Breast epithelium (tissue), 4 donors: ENCODE results near the gene GPR39. TPM values are rescaled to one million over a fixed set of nuclear protein-coding genes. Genes with fewer than 3 reads are reported as not detected.

Experiments used
- DNase-seq, 2 donors: peaks; one replicate each; pipeline ENCODE4 v3.0.0-alpha.2; 2019; ENCODE audit warnings: low spot score in 2 of 2
- H3K27ac ChIP-seq, 2 donors: fragments of 200-600 bp; sonication (generic) in 1 of 2; one replicate each; pipeline ENCODE4 v1.5.1; 2016 to 2019; ENCODE audit warnings: mild to moderate bottlenecking in 1 of 2
- H3K27me3 ChIP-seq, 2 donors: fragments of 200-600 bp; sonication (generic) in 1 of 2; one replicate each; pipeline versions ENCODE4 v1.5.1 to v1.6.0; 2017 to 2019; ENCODE audit warnings: control low read depth in 1 of 2, mild to moderate bottlenecking in 1 of 2
- H3K36me3 ChIP-seq: fragments of 200-600 bp; one replicate; pipeline ENCODE4 v1.5.1; 2019
- H3K4me1 ChIP-seq, 2 donors: fragments of 200-600 bp; sonication (generic); one replicate each; pipeline ENCODE4 v1.5.1; 2016 to 2019; ENCODE audit warnings: control low read depth in 1 of 2
- H3K4me3 ChIP-seq, 3 donors: fragments of 200-600 bp; sonication (generic); 1 replicate in 2 of 3; 2 replicates in 1 of 3; pipeline ENCODE4 v1.5.1; 2016 to 2019; ENCODE audit warnings: mild to moderate bottlenecking in 3 of 3, moderate library complexity in 2 of 3
- H3K9me3 ChIP-seq, 2 donors: fragments of 200-600 bp; sonication (generic) in 1 of 2; one replicate each; pipeline ENCODE4 v1.5.1; 2016 to 2019; ENCODE audit warnings: control low read depth in 1 of 2
- CTCF ChIP-seq, 3 donors: fragments of 450-650 bp; IDR thresholded peaks; one replicate each; pipeline ENCODE4 v1.5.1; 2016 to 2017; ENCODE audit warnings: antibody characterized with exemption in 3 of 3, mild to moderate bottlenecking in 3 of 3, moderate library complexity in 3 of 3
- POLR2A ChIP-seq: fragments of 450-650 bp; IDR thresholded peaks from one replicate; pipeline ENCODE4 v1.6.1; 2016; ENCODE audit warnings: antibody characterized with exemption, mild to moderate bottlenecking, moderate library complexity
- POLR2AphosphoS5 ChIP-seq, 3 donors: sonication (generic); formaldehyde crosslinking; IDR thresholded peaks; one replicate each; pipeline ENCODE4 v1.6.1; 2017; ENCODE audit warnings: antibody characterized with exemption in 3 of 3
- intact Hi-C: fragments of 100-400 bp; cut with DNase I; formaldehyde crosslinking; loops from one replicate; pipeline ENCODE4 v1.15.1; 2023; ENCODE audit warnings: low total_unique reads
- total RNA-seq, 3 donors: library from RNA; depleted of rRNA; stranded (reverse); fragments of >200 nt; gene quantifications; one replicate each; pipeline ENCODE4 v1.1.0, GENCODE V29; 2016

The GPR39 gene
- total RNA-seq, 3 donors from 2014 or later, result 0.16 to 10.4 (median 8.2) TPM

GRCh38 chr2:132538331-132538855 is 121.8 kb downstream of the GPR39 start:
- no peak for TF ChIP-seq CTCF (IDR thresholded peaks at IDR 0.05)
- TF ChIP-seq POLR2AphosphoS5 (IDR thresholded peaks at IDR 0.05), result no peak
- no peak for TF ChIP-seq POLR2A
- Histone ChIP-seq H3K4me3 (no peak overlapping the region), H3K27me3 (no peaks in the 10 kb centered on the region), H3K27ac (no peak overlapping the region), H3K9me3 (peaks cover 0 to 15% of the 10 kb centered on the region in 2 donors), H3K4me1 (no peaks in the 10 kb centered on the region), H3K36me3 (no peaks in the 10 kb centered on the region)
- no peak for DNase-seq
- intact Hi-C loops, result no loop called here

GRCh38 chr2:132540166-132540565 is 123.6 kb downstream of the GPR39 start:
- Histone ChIP-seq H3K4me1 (no peaks in the 10 kb centered on the region), H3K36me3 (no peaks in the 10 kb centered on the region), H3K27me3 (no peaks in the 10 kb centered on the region), H3K27ac (no peak overlapping the region), H3K4me3 (no peak overlapping the region), H3K9me3 (peaks cover 6 to 33% of the 10 kb centered on the region in 2 donors)
- DNase-seq, result no peak
- no peak for TF ChIP-seq POLR2AphosphoS5 (IDR thresholded peaks at IDR 0.05)
- no peak for TF ChIP-seq CTCF (IDR thresholded peaks at IDR 0.05)
- intact Hi-C loops, result no loop called here

GRCh38 chr2:132542953-132543569 is 126.5 kb downstream of the GPR39 start:
- Histone ChIP-seq H3K9me3 (peaks cover 6 to 33% of the 10 kb centered on the region in 2 donors), H3K27ac (no peak overlapping the region), H3K27me3 (no peaks in the 10 kb centered on the region), H3K4me3 (no peak overlapping the region), H3K4me1 (no peaks in the 10 kb centered on the region), H3K36me3 (no peaks in the 10 kb centered on the region)
- no peak for DNase-seq
- TF ChIP-seq POLR2A (no peak), CTCF (IDR thresholded peaks at IDR 0.05) (no peak), POLR2AphosphoS5 (IDR thresholded peaks at IDR 0.05) (no peak)
- intact Hi-C loops, result no loop called here

GRCh38 chr2:132544006-132544630 is 127.5 kb downstream of the GPR39 start:
- Histone ChIP-seq H3K27ac (no peak overlapping the region), H3K9me3 (peaks cover 6 to 33% of the 10 kb centered on the region in 2 donors), H3K36me3 (no peaks in the 10 kb centered on the region), H3K4me1 (no peaks in the 10 kb centered on the region), H3K27me3 (no peaks in the 10 kb centered on the region), H3K4me3 (no peak overlapping the region)
- DNase-seq, result no peak
- intact Hi-C loops, result no loop called here
- no peak for TF ChIP-seq CTCF (IDR thresholded peaks at IDR 0.05)
- no peak for TF ChIP-seq POLR2AphosphoS5 (IDR thresholded peaks at IDR 0.05)
- TF ChIP-seq POLR2A, result no peak

- Histone ChIP-seq H3K4me3 (no peak overlapping the region), H3K36me3 (no peaks in the 10 kb centered on the region), H3K27me3 (no peaks in the 10 kb centered on the region), H3K27ac (no peak overlapping the region), H3K9me3 (peaks cover 6 to 30% of the 10 kb centered on the region in 2 donors), H3K4me1 (no peaks in the 10 kb centered on the region)
- peak; percentile 49 to 56 for DNase-seq
- TF ChIP-seq CTCF (IDR thresholded peaks at IDR 0.05) (peak; percentile 44 to 74 (median 60)), POLR2A (no peak), POLR2AphosphoS5 (IDR thresholded peaks at IDR 0.05) (no peak)
- intact Hi-C loops, result no loop called here
Measured at GRCh38 chr2:132547090-132547687, 130.6 kb downstream of the GPR39 start.
